Dermis blood vessel endothelial cell (primary cell): ENCODE data around the gene SYPL1. TPM values are rescaled to one million over a fixed set of nuclear protein-coding genes. Genes with fewer than 3 reads are reported as not detected.
"Not testable (repeated sequence)": the region's sequence is repeated elsewhere in the genome, so short reads cannot be mapped to it uniquely, and the experiment has no call there.

ENCODE experiments used
- DNase-seq: peaks from one replicate; pipeline ENCODE4 v3.0.0; 2010
- total RNA-seq: library from RNA; depleted of rRNA; stranded (reverse); fragments of >200 nt; gene quantifications from 2 replicates; pipeline ENCODE4 v1.2.3, GENCODE V29; 2014

Gene SYPL1
- total RNA-seq = 92.7 and 133 TPM in 2 replicates

- peak; percentile 92 for DNase-seq
These were observed at the start of gene SYPL1 for GRCh38 chr7:106112118-106112971. TSS of gene SYPL1 (minus strand) at chr7:106112312. CDS start at chr7:106112208, 104 bp downstream.

GRCh38 chr7:106155027-106155426, 42.9 kb upstream of the SYPL1 start:
- no peak for DNase-seq

- peak; percentile 89 for DNase-seq
These were observed 41.9 kb upstream of the SYPL1 start for GRCh38 chr7:106153891-106154449.

- no peak for DNase-seq
These were observed 40.2 kb upstream of the SYPL1 start for GRCh38 chr7:106152313-106152665.

- no peak for DNase-seq
These were observed 39.6 kb upstream of the SYPL1 start for GRCh38 chr7:106151459-106152312.

GRCh38 chr7:106143711-106144337, 31.7 kb upstream of the SYPL1 start:
- no peak for DNase-seq

- no peak for DNase-seq
These were observed 30.0 kb upstream of the SYPL1 start for GRCh38 chr7:106142136-106142535.

GRCh38 chr7:106140406-106141173, 28.5 kb upstream of the SYPL1 start:
- DNase-seq = no peak

- no peak for DNase-seq
These were observed 27.4 kb upstream of the SYPL1 start for GRCh38 chr7:106139265-106140251.

GRCh38 chr7:106138776-106139175, 26.7 kb upstream of the SYPL1 start:
- DNase-seq = no peak

GRCh38 chr7:106138181-106138580, 26.1 kb upstream of the SYPL1 start:
- DNase-seq = not testable (repeated sequence)

- DNase-seq = no peak
These were observed 22.1 kb upstream of the SYPL1 start for GRCh38 chr7:106134241-106134640.

- DNase-seq = no peak
These were observed 17.2 kb upstream of the SYPL1 start for GRCh38 chr7:106129291-106129690.

- no peak for DNase-seq
These were observed 16.7 kb upstream of the SYPL1 start for GRCh38 chr7:106128836-106129235.

GRCh38 chr7:106127984-106128780, 16.1 kb upstream of the SYPL1 start:
- peak; percentile 11 for DNase-seq

- peak; percentile 85 for DNase-seq
These were observed 14.2 kb upstream of the SYPL1 start for GRCh38 chr7:106126170-106126938.

- DNase-seq = no peak
These were observed 13.3 kb upstream of the SYPL1 start for GRCh38 chr7:106125417-106125816.

- DNase-seq = no peak
These were observed 12.1 kb upstream of the SYPL1 start for GRCh38 chr7:106124186-106124585.

GRCh38 chr7:106122713-106123112, 10.6 kb upstream of the SYPL1 start:
- no peak for DNase-seq
